Muscle layer of colon (tissue), 2 donors: ENCODE data around the gene POC1A.

Experiments
- H3K27ac ChIP-seq: one replicate; pipeline ENCODE4 v1.7.0; 2013; ENCODE audit warnings: low read depth, mild to moderate bottlenecking, low read length, moderate library complexity
- H3K27me3 ChIP-seq, 2 donors: one replicate each; pipeline ENCODE4 v1.7.0; 2013; ENCODE audit warnings: low read length in 2 of 2, mild to moderate bottlenecking in 2 of 2; ENCODE audit not compliant: insufficient read depth in 2 of 2, control insufficient read depth in 1 of 2
- H3K36me3 ChIP-seq: one replicate; pipeline ENCODE4 v1.7.0; 2013; ENCODE audit warnings: mild to moderate bottlenecking, low read length; ENCODE audit not compliant: insufficient read depth
- H3K4me1 ChIP-seq: one replicate; pipeline ENCODE4 v1.7.0; 2013; ENCODE audit warnings: mild to moderate bottlenecking, low read length; ENCODE audit not compliant: insufficient read depth
- H3K4me3 ChIP-seq, 2 donors: one replicate each; pipeline ENCODE4 v1.7.0; 2013; ENCODE audit warnings: low read length in 2 of 2, low read depth in 1 of 2, mild to moderate bottlenecking in 1 of 2, moderate library complexity in 1 of 2
- H3K9ac ChIP-seq: one replicate; pipeline ENCODE4 v1.7.0; 2013; ENCODE audit warnings: low read length
- H3K9me3 ChIP-seq: one replicate; pipeline ENCODE4 v1.7.0; 2013; ENCODE audit warnings: mild to moderate bottlenecking, low read length
- donor health status: abdominal sarcoma.
- donor health status: Adenocarcinoma of cecum.

The POC1A gene

GRCh38 chr3:52149021-52149420, 5.2 kb downstream of the POC1A start:
- no peaks in the 10 kb centered on the region for H3K36me3 ChIP-seq

GRCh38 chr3:52147804-52148203, 6.4 kb downstream of the POC1A start:
- H3K27ac ChIP-seq = no peak overlapping the region
- H3K9ac ChIP-seq = no peak overlapping the region
- no peak overlapping the region for H3K4me3 ChIP-seq
- H3K36me3 ChIP-seq = no peaks in the 10 kb centered on the region
- H3K27me3 ChIP-seq = no peaks in the 10 kb centered on the region
- peaks cover 3% of the 10 kb centered on the region for H3K4me1 ChIP-seq
- no peaks in the 10 kb centered on the region for H3K9me3 ChIP-seq

More at GRCh38 chr3:52149021-52149420, 5.2 kb downstream of the POC1A start:
- Histone ChIP-seq H3K4me1 (peaks cover 10% of the 10 kb centered on the region), H3K9me3 (no peaks in the 10 kb centered on the region), H3K27me3 (no peaks in the 10 kb centered on the region), H3K27ac (no peak overlapping the region), H3K4me3 (no peak overlapping the region), H3K9ac (no peak overlapping the region)

- Histone ChIP-seq H3K9ac (no peak overlapping the region), H3K27ac (no peak overlapping the region), H3K36me3 (no peaks in the 10 kb centered on the region), H3K4me3 (no peak overlapping the region), H3K27me3 (no peaks in the 10 kb centered on the region), H3K4me1 (peaks cover 3% of the 10 kb centered on the region), H3K9me3 (no peaks in the 10 kb centered on the region)
Measured at GRCh38 chr3:52146811-52147210, 7.4 kb downstream of the POC1A start.

GRCh38 chr3:52146189-52146588, 8.0 kb downstream of the POC1A start:
- Histone ChIP-seq H3K27me3 (no peaks in the 10 kb centered on the region), H3K4me3 (no peak overlapping the region), H3K9ac (no peak overlapping the region), H3K27ac (no peak overlapping the region), H3K9me3 (no peaks in the 10 kb centered on the region), H3K4me1 (peaks cover 3% of the 10 kb centered on the region), H3K36me3 (no peaks in the 10 kb centered on the region)

GRCh38 chr3:52145736-52146110, 8.5 kb downstream of the POC1A start:
- H3K36me3 ChIP-seq = no peaks in the 10 kb centered on the region
- no peak overlapping the region for H3K4me3 ChIP-seq
- H3K27ac ChIP-seq = no peak overlapping the region
- H3K9me3 ChIP-seq = no peaks in the 10 kb centered on the region
- no peaks in the 10 kb centered on the region for H3K27me3 ChIP-seq
- H3K4me1 ChIP-seq = peaks cover 3% of the 10 kb centered on the region
- H3K9ac ChIP-seq = no peak overlapping the region

GRCh38 chr3:52144796-52145735, 9.2 kb downstream of the POC1A start:
- H3K4me1 ChIP-seq = peaks cover 3% of the 10 kb centered on the region
- H3K9ac ChIP-seq = no peak overlapping the region
- H3K27ac ChIP-seq = no peak overlapping the region
- H3K36me3 ChIP-seq = no peaks in the 10 kb centered on the region
- no peaks in the 10 kb centered on the region for H3K27me3 ChIP-seq
- H3K9me3 ChIP-seq = no peaks in the 10 kb centered on the region
- H3K4me3 ChIP-seq = no peak overlapping the region

- H3K36me3 ChIP-seq = no peaks in the 10 kb centered on the region
- H3K9me3 ChIP-seq = no peaks in the 10 kb centered on the region
- H3K9ac ChIP-seq = no peak overlapping the region
Measured at GRCh38 chr3:52144034-52144795, 10.0 kb downstream of the POC1A start.

GRCh38 chr3:52143616-52144015, 10.6 kb downstream of the POC1A start:
- Histone ChIP-seq H3K27ac (no peak overlapping the region), H3K4me3 (no peak overlapping the region), H3K27me3 (no peaks in the 10 kb centered on the region), H3K36me3 (no peaks in the 10 kb centered on the region), H3K9ac (no peak overlapping the region), H3K4me1 (peaks cover 3% of the 10 kb centered on the region), H3K9me3 (no peaks in the 10 kb centered on the region)

More at GRCh38 chr3:52144034-52144795, 10.0 kb downstream of the POC1A start:
- Histone ChIP-seq H3K27ac (no peak overlapping the region), H3K4me1 (peaks cover 3% of the 10 kb centered on the region), H3K4me3 (no peak overlapping the region), H3K27me3 (no peaks in the 10 kb centered on the region)

- Histone ChIP-seq H3K9ac (no peak overlapping the region), H3K9me3 (no peaks in the 10 kb centered on the region)
Measured at GRCh38 chr3:52143156-52143555, 11.1 kb downstream of the POC1A start.

GRCh38 chr3:52141751-52142150, 12.5 kb downstream of the POC1A start:
- H3K27ac ChIP-seq = no peak overlapping the region
- no peak overlapping the region for H3K9ac ChIP-seq
- H3K9me3 ChIP-seq = no peaks in the 10 kb centered on the region
- no peak overlapping the region for H3K4me3 ChIP-seq
- H3K36me3 ChIP-seq = no peaks in the 10 kb centered on the region
- peaks cover 3% of the 10 kb centered on the region for H3K4me1 ChIP-seq
- H3K27me3 ChIP-seq = no peaks in the 10 kb centered on the region

More at GRCh38 chr3:52143156-52143555, 11.1 kb downstream of the POC1A start:
- Histone ChIP-seq H3K4me3 (no peak overlapping the region), H3K27me3 (no peaks in the 10 kb centered on the region), H3K36me3 (no peaks in the 10 kb centered on the region), H3K27ac (no peak overlapping the region), H3K4me1 (peaks cover 3% of the 10 kb centered on the region)

GRCh38 chr3:52140769-52141168, 13.5 kb downstream of the POC1A start:
- Histone ChIP-seq H3K9ac (no peak overlapping the region), H3K4me3 (no peak overlapping the region), H3K36me3 (no peaks in the 10 kb centered on the region), H3K27me3 (no peaks in the 10 kb centered on the region), H3K4me1 (peaks cover 3% of the 10 kb centered on the region), H3K27ac (no peak overlapping the region), H3K9me3 (no peaks in the 10 kb centered on the region)
